GM21381 (cell line): Measurements from ENCODE around the gene RAB18.
"Not testable (repeated sequence)": the region's sequence is repeated elsewhere in the genome, so short reads cannot be mapped to it uniquely, and the experiment has no call there.

Experiments used
- ATAC-seq: cut with Tn5 transposase; IDR thresholded peaks from one replicate; pipeline ENCODE4 v1.9.1; 2021; ENCODE audit warnings: mild to moderate bottlenecking, moderate library complexity; ENCODE audit not compliant: unreplicated experiment

RAB18 gene

GRCh38 chr10:27504007-27504807, at the start of gene RAB18:
Gene RAB18 (plus strand): TSS chr10:27504304. CDS start chr10:27504370, 66 bp downstream.
- peak; percentile 96 for ATAC-seq

GRCh38 chr10:27454837-27455236, 49.3 kb upstream of the RAB18 start:
- no peak for ATAC-seq

- no peak for ATAC-seq
Measured at GRCh38 chr10:27457261-27457945, 46.7 kb upstream of the RAB18 start.

- ATAC-seq, result no peak
Measured at GRCh38 chr10:27457966-27458365, 46.1 kb upstream of the RAB18 start.

- ATAC-seq, result no peak
Measured at GRCh38 chr10:27461312-27461711, 42.8 kb upstream of the RAB18 start.

- ATAC-seq, result no peak
Measured at GRCh38 chr10:27463961-27464360, 40.1 kb upstream of the RAB18 start.

- ATAC-seq, result no peak
Measured at GRCh38 chr10:27464993-27465392, 39.1 kb upstream of the RAB18 start.

- not testable (repeated sequence) for ATAC-seq
Measured at GRCh38 chr10:27465596-27465995, 38.5 kb upstream of the RAB18 start.

- no peak for ATAC-seq
Measured at GRCh38 chr10:27470885-27471284, 33.2 kb upstream of the RAB18 start.

- ATAC-seq, result no peak
Measured at GRCh38 chr10:27474741-27475140, 29.4 kb upstream of the RAB18 start.

- no peak for ATAC-seq
Measured at GRCh38 chr10:27479016-27479415, 25.1 kb upstream of the RAB18 start.

GRCh38 chr10:27481486-27481885, 22.6 kb upstream of the RAB18 start:
- no peak for ATAC-seq

GRCh38 chr10:27482984-27483956, 20.8 kb upstream of the RAB18 start:
- ATAC-seq, result no peak

GRCh38 chr10:27485368-27485767, 18.7 kb upstream of the RAB18 start:
- ATAC-seq, result no peak

GRCh38 chr10:27485986-27486385, 18.1 kb upstream of the RAB18 start:
- no peak for ATAC-seq

GRCh38 chr10:27490807-27491206, 13.3 kb upstream of the RAB18 start:
- no peak for ATAC-seq

GRCh38 chr10:27494116-27494805, 9.8 kb upstream of the RAB18 start:
- no peak for ATAC-seq

- ATAC-seq, result no peak
Measured at GRCh38 chr10:27496137-27496536, 8.0 kb upstream of the RAB18 start.

- ATAC-seq, result no peak
Measured at GRCh38 chr10:27500096-27500495, 4.0 kb upstream of the RAB18 start.

GRCh38 chr10:27500886-27501285, 3.2 kb upstream of the RAB18 start:
- ATAC-seq, result no peak
